Liver (tissue), 9 donors: ENCODE measurements around the gene CREB3L2. TPM values are rescaled to one million over a fixed set of nuclear protein-coding genes. Genes with fewer than 3 reads are reported as not detected.

ENCODE experiments used
- DNase-seq: peaks from one replicate; pipeline ENCODE4 v3.0.0-alpha.2; 2017; ENCODE audit warnings: low spot score
- H3K27ac ChIP-seq, 2 donors: one replicate each; pipeline ENCODE4 v1.7.0; 2013; ENCODE audit warnings: inconsistent platforms in 2 of 2, low read length in 2 of 2, control low read depth in 1 of 2, low read depth in 1 of 2, mild to moderate bottlenecking in 1 of 2
- H3K27me3 ChIP-seq, 4 donors: one replicate each; pipeline versions ENCODE4 v1.6.1 to v1.7.0; 2013; ENCODE audit warnings: low read length in 3 of 4, inconsistent platforms in 1 of 4, mild to moderate bottlenecking in 1 of 4, moderate library complexity in 1 of 4; ENCODE audit not compliant: control insufficient read depth in 4 of 4, insufficient read depth in 4 of 4
- H3K36me3 ChIP-seq, 4 donors: one replicate each; pipeline versions ENCODE4 v1.6.1 to v1.7.0; 2013; ENCODE audit warnings: low read length in 3 of 4, mild to moderate bottlenecking in 3 of 4, low read depth in 1 of 4, moderate library complexity in 1 of 4; ENCODE audit not compliant: control insufficient read depth in 4 of 4, insufficient read depth in 3 of 4
- H3K4me1 ChIP-seq, 4 donors: one replicate each; pipeline versions ENCODE4 v1.6.1 to v1.7.0; 2013; ENCODE audit warnings: low read length in 3 of 4, mild to moderate bottlenecking in 3 of 4, moderate library complexity in 1 of 4; ENCODE audit not compliant: control insufficient read depth in 4 of 4, insufficient read depth in 4 of 4
- H3K4me3 ChIP-seq, 3 donors: one replicate each; pipeline versions ENCODE4 v1.6.1 to v1.7.0; 2013; ENCODE audit warnings: low read length in 3 of 3, control low read depth in 1 of 3, low read depth in 1 of 3, mild to moderate bottlenecking in 1 of 3
- H3K9ac ChIP-seq, 2 donors: one replicate each; pipeline ENCODE4 v1.7.0; 2013; ENCODE audit warnings: low read length in 2 of 2, mild to moderate bottlenecking in 2 of 2, moderate library complexity in 2 of 2, control low read depth in 1 of 2, low read depth in 1 of 2
- H3K9me3 ChIP-seq, 4 donors: one replicate each; pipeline versions ENCODE4 v1.6.1 to v1.7.0; 2013; ENCODE audit warnings: low read length in 3 of 4; ENCODE audit not compliant: control insufficient read depth in 4 of 4
- ATF3 ChIP-seq: IDR thresholded peaks from 2 replicates; pipeline ENCODE4 v1.6.1; 2016; ENCODE audit warnings: antibody characterized with exemption
- FOXA1 ChIP-seq: IDR thresholded peaks from 2 replicates; pipeline ENCODE4 v1.6.1; 2016; ENCODE audit warnings: antibody characterized with exemption
- GABPA ChIP-seq, 2 donors: IDR thresholded peaks in 1 of 2; conservative IDR thresholded peaks in 1 of 2; 2 replicates each; pipeline ENCODE4 v1.6.1; 2016; ENCODE audit warnings: antibody characterized with exemption in 2 of 2, mild to moderate bottlenecking in 1 of 2, moderate library complexity in 1 of 2
- HNF4G ChIP-seq: IDR thresholded peaks from 2 replicates; pipeline ENCODE4 v1.6.1; 2016; ENCODE audit warnings: antibody characterized with exemption
- JUND ChIP-seq, 2 donors: IDR thresholded peaks; 2 replicates each; pipeline ENCODE4 v1.6.1; 2016; ENCODE audit warnings: antibody characterized with exemption in 2 of 2
- NR2F2 ChIP-seq: IDR thresholded peaks from 2 replicates; pipeline ENCODE4 v1.6.1; 2016; ENCODE audit warnings: antibody characterized with exemption
- REST ChIP-seq: IDR thresholded peaks from 2 replicates; pipeline ENCODE4 v1.6.1; 2016; ENCODE audit warnings: antibody characterized with exemption, mild to moderate bottlenecking
- RXRA ChIP-seq, 2 donors: IDR thresholded peaks; 2 replicates each; pipeline ENCODE4 v1.6.1; 2017 to 2018; ENCODE audit warnings: antibody characterized with exemption in 2 of 2, mild to moderate bottlenecking in 1 of 2
- TAF1 ChIP-seq: conservative IDR thresholded peaks from 2 replicates; pipeline ENCODE4 v1.6.1; 2016; ENCODE audit warnings: antibody characterized with exemption, mild to moderate bottlenecking
- ZBTB33 ChIP-seq: IDR thresholded peaks from 2 replicates; pipeline ENCODE4 v1.6.1; 2016; ENCODE audit warnings: antibody characterized with exemption
- WGBS: extraction: QIAGEN DNeasy Blood & Tissue Kit; methylation state at CpG from one replicate; pipeline ENCODE4 v1.1.7; 2013; 5-methylcytosine and 5-hydroxymethylcytosine counted together
- polyA plus RNA-seq, 2 donors: library from polyadenylated mRNA; stranded (reverse) in 1 of 2; unstranded in 1 of 2; fragments of 200-250 nt in 1 of 2; fragments of >200 nt in 1 of 2; fragmentation: Nextera tagmentation in 1 of 2; extraction: Ambion mirVana in 1 of 2; gene quantifications; one replicate each; pipeline versions ENCODE4 v1.2.1 to v1.2.3, GENCODE V29; 2013 to 2015
- total RNA-seq, 2 donors: library from RNA; depleted of rRNA; stranded (reverse); fragments of >200 nt; gene quantifications; one replicate each; pipeline ENCODE4 v1.2.3, GENCODE V29; 2014
- donor health status: healthy.
- donor health status: healthy.
- donor health status: healthy.
- donor health status: healthy.
- donor health status: healthy.

Gene CREB3L2
- total and polyA plus RNA-seq, 4 donors: 6.7 to 16.6 (median 9.9) TPM

- Histone ChIP-seq H3K4me3 (no peak overlapping the region), H3K27me3 (no peaks in the 10 kb centered on the region), H3K36me3 (peaks cover 17 to 64% (median 44%) of the 10 kb centered on the region in 4 donors), H3K4me1 (no peaks in the 10 kb centered on the region), H3K9me3 (no peaks in the 10 kb centered on the region), H3K27ac (no peak overlapping the region), H3K9ac (no peak overlapping the region)
- 96% methylated on average over 3 of the region's 3 CpGs for WGBS
- TF ChIP-seq HNF4G (no peak), FOXA1 (no peak), TAF1 (no peak), ATF3 (no peak)
- DNase-seq: no peak
These were observed 115.6 kb downstream of the CREB3L2 start for GRCh38 chr7:137886281-137886680.

GRCh38 chr7:137885678-137886077 lies 116.2 kb downstream of the CREB3L2 start:
- Histone ChIP-seq H3K4me3 (no peak overlapping the region), H3K9me3 (no peaks in the 10 kb centered on the region), H3K36me3 (peaks cover 17 to 64% (median 48%) of the 10 kb centered on the region in 4 donors), H3K9ac (no peak overlapping the region), H3K4me1 (no peaks in the 10 kb centered on the region), H3K27ac (no peak overlapping the region), H3K27me3 (no peaks in the 10 kb centered on the region)
- no peak for DNase-seq
- 97% methylated on average over 5 of the region's 5 CpGs for WGBS
- TF ChIP-seq GABPA (IDR thresholded peaks at IDR 0.05 in 1 of 2, conservative IDR thresholded peaks at IDR 0.05 in 1 of 2) (no peak), RXRA (IDR thresholded peaks at IDR 0.05) (no peak), JUND (IDR thresholded peaks at IDR 0.05) (no peak), ATF3 (no peak), TAF1 (no peak), NR2F2 (no peak)

- Histone ChIP-seq H3K9ac (no peak overlapping the region), H3K4me1 (no peaks in the 10 kb centered on the region), H3K27ac (no peak overlapping the region), H3K4me3 (no peak overlapping the region), H3K27me3 (no peaks in the 10 kb centered on the region), H3K9me3 (no peaks in the 10 kb centered on the region), H3K36me3 (peaks cover 26 to 70% (median 65%) of the 10 kb centered on the region in 4 donors)
- TF ChIP-seq REST (no peak), GABPA (IDR thresholded peaks at IDR 0.05 in 1 of 2, conservative IDR thresholded peaks at IDR 0.05 in 1 of 2) (no peak), ZBTB33 (no peak), FOXA1 (no peak)
- no peak for DNase-seq
These were observed 119.1 kb downstream of the CREB3L2 start for GRCh38 chr7:137882806-137883205.
